ENCODE data around the gene AKR1C2. TPM values are rescaled to one million over a fixed set of nuclear protein-coding genes. Genes with fewer than 3 reads are reported as not detected.
A peak's percentile ranks its signal among the peaks of the same experiment; 100 is the strongest.

Gene AKR1C2
- total and polyA plus RNA-seq, 9 of the 15 experiments (the other 6 are each of a cell fraction or from before 2014, with no cell fraction given) = 13.8 to 74.0 (median 30.5) TPM

- TF ChIP-seq MYC (IDR thresholded peaks at IDR 0.05; ENCODE audit: low read depth, low read length) = peak; percentile 82
- TF ChIP-seq MYC (CRISPR knock-in tag; IDR thresholded peaks at IDR 0.05; ENCODE audit: borderline replicate concordance, low read depth) = no peak
- no peak for TF ChIP-seq SNRNP70 (optimal IDR thresholded peaks at IDR 0.05; ENCODE audit: low read depth, low read length)
- TF ChIP-seq SLC30A9 (CRISPR knock-in tag; IDR thresholded peaks at IDR 0.05) = no peak
- no peak for TF ChIP-seq RREB1 (CRISPR knock-in tag; IDR thresholded peaks at IDR 0.05)
- TF ChIP-seq POLR2AphosphoS5 (IDR thresholded peaks at IDR 0.05; ENCODE audit: control insufficient read depth, insufficient read depth, low read depth, low read length) = no peak
- TF ChIP-seq MXI1 (IDR thresholded peaks at IDR 0.05; ENCODE audit: low read depth, low read length) = 0 out of 2 replicates have a peak, but pooled peaks have one; percentile 40
- TF ChIP-seq HMBOX1 (IDR thresholded peaks at IDR 0.05) = peak; percentile 48; the same call in 1 of the 2 replicates
- TF ChIP-seq PKNOX1 (IDR thresholded peaks at IDR 0.05) = peak; percentile 93
- 0 out of 2 replicates have a peak, but pooled peaks have one; percentile 44 for TF ChIP-seq GATAD2A (IDR thresholded peaks at IDR 0.05)
Observed at GRCh38 chr10:4941540-4942330, 61.9 kb downstream of the AKR1C2 start (continued).

Data from K562 (cell line).